Measurements from ENCODE around the gene DOCK6.

Gene DOCK6

DNA sequence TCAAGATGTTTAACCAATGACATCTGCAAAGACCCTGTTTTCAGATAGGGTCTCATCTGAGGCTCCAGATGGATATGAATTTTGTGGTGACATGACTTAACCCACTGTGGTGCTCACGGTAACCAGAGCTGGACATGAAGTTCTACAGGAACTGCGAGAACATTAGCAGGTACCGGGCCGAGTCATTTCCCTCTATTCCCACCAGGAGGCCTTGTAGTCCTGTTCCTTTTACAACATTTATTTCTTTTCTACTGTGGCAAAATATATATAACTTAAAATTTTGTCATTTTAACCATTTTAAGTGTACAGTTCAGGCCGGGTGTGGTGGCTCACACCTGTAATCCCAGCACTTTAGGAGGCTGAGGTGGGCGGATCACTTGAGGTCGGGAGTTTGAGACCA, 26.0 kb upstream of the DOCK6 start:
- Mint-ChIP-seq H3K36me3 (no peaks in the 10 kb centered on the region), H3K4me1 (no peaks in the 10 kb centered on the region), H3K27me3 (peaks cover 33% of the 10 kb centered on the region), H3K4me3 (no peak overlapping the region), H3K9me3 (no peaks in the 10 kb centered on the region), H3K27ac (no peak overlapping the region)
- no peak for ATAC-seq

DNA sequence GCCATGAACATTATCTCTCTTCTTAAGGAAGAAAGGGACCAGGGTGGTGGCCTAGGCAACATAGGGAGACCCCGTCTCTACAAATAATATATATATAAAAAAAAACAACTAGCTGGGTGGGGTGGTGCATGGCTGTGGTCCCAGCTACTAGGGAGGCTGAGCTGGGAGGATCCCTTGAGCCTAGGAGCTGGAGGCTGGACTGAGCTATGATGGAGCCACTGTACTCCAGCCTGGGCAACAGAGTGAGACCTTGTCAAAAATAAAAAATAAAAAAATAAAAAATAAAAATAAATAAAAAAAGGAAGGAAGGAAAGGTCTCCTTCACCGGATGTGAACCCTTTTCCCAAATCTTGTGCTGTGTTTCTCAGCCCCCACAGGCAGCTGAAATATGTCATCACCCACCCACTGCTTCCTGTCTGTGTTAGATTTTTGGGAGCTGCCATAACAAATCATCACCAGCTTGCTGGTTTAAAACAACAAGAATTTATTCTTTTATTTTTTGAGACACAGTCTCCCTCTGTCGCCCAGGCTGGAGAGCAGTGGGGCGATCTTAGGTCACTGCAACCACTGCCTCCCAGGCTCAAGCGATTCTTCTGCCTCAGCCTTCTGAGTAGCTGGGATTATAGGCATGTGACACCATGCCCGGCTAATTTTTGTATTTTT, 24.1 kb upstream of the DOCK6 start:
- no peak for ATAC-seq
- no peaks in the 10 kb centered on the region for H3K36me3 Mint-ChIP-seq
- no peaks in the 10 kb centered on the region for H3K4me1 Mint-ChIP-seq
- H3K27me3 Mint-ChIP-seq = peaks cover 39% of the 10 kb centered on the region
- no peak overlapping the region for H3K4me3 Mint-ChIP-seq
- no peak overlapping the region for H3K27ac Mint-ChIP-seq
- no peaks in the 10 kb centered on the region for H3K9me3 Mint-ChIP-seq

DNA sequence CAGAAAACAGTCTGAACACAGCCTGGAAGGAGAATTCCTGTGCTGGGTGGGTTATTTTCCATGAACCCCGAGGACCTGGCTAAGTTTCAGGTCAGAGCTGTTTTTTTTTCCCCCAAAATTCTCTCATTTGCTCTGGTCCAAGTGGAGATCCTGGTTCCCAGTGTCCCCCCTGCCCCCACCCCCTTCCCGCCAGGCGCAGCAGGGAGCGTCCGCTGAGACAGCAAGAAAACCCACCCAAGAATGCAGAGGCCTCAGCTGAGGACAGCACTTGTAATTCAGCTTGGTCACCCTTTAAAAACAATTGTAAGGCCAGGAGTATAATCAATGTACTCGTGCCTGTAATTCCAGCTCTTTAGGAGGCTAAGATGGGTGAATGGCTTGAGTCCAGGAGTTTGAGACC, 22.2 kb upstream of the DOCK6 start:
- Mint-ChIP-seq H3K4me1 (peaks cover 5% of the 10 kb centered on the region), H3K36me3 (no peaks in the 10 kb centered on the region), H3K27me3 (peaks cover 38% of the 10 kb centered on the region), H3K4me3 (no peak overlapping the region), H3K9me3 (no peaks in the 10 kb centered on the region), H3K27ac (no peak overlapping the region)
- no peak for ATAC-seq

DNA sequence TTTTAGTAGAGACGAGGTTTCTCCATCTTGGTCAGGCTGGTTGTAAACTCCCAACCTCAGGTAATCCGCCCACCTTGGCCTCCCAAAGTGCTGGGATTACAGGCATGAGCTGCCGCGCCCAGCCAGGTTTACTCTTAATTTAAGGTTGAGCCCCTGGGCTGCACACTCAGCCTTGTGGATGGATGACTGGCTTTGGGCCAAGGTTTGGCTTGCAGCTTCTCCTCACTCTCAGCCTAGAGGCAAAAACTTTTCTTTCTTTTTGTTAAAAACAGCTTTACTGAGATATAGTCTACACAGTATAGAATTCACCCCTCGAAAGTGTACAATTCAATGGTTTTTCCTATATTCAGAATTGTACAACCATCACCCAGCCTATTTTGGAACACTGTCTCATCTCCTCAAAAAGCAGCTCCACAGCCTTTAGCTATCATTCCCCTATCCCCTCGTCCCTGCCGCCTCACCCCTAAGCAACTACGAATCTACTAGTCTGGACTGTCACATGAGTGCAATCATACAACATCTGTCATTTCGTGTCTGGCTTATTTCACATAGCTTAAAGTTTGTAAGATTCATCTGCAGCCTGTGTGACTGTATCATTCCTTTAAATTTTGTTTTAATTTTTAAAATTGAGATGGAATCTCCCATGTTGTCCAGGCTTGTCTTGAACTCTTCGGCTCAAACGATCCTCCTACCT, 19.2 kb upstream of the DOCK6 start:
- no peaks in the 10 kb centered on the region for H3K9me3 Mint-ChIP-seq
- H3K36me3 Mint-ChIP-seq = no peaks in the 10 kb centered on the region
- peaks cover 9% of the 10 kb centered on the region for H3K27me3 Mint-ChIP-seq
- H3K4me3 Mint-ChIP-seq = no peak overlapping the region
- ATAC-seq = no peak
- H3K27ac Mint-ChIP-seq = no peak overlapping the region
- H3K4me1 Mint-ChIP-seq = peaks cover 7% of the 10 kb centered on the region

DNA sequence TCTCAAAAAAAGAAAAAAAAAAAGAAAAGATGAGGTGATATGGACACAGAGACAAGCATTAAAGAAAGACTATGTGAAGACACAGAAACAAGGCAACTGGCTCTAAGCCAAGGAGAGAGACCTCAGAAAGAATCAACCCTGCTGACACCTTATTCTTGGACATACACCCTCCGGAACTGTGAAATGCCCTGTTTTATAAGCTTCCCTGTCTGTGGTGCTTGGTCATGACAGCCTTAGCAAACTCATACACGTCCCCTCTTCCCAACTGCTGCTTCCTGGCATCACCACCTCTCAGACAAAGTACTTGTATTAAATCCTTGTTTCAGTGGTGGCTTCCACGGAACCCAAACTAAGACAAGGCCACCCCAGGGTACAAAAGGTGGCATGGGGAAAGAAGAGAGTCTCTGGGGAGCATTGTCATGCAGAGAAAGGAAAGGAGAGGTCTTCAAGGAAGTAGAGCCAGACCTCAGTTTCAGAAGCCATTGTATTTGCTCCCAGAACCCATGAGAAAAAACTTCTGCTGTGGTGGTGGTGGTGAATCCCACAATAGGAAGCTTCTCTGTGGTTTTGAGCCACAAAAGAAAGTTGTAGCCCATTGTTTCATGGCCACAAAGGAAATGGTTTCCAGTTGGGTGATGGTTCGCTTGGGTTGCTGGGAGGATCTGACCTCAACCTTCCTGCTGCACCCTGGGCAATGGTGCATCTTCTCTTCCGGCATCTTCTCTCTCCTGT, 17.3 kb upstream of the DOCK6 start:
- ATAC-seq = no peak
- Mint-ChIP-seq H3K27ac (no peak overlapping the region), H3K4me3 (no peak overlapping the region), H3K36me3 (no peaks in the 10 kb centered on the region), H3K27me3 (peaks cover 18% of the 10 kb centered on the region), H3K9me3 (no peaks in the 10 kb centered on the region), H3K4me1 (peaks cover 7% of the 10 kb centered on the region)

DNA sequence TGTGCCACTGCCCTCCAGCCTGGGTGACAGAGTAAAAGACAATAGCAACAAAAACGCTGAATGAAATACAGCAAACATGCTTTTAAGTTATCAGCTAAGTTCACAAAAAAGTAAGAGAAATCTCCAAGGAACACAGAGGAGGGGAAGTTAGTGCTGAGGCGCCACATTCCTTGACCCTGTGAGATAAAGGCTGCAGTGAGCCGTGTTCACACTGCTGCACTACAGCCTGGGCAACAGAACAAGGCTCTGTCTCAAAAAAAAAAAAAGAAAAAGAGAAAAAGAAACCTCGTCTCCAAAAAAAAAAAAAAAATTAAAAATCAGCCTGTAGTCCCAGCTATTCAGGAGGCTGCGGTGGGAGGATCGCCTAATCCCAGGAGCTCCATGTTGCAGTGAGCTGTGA, 16.3 kb upstream of the DOCK6 start:
- ATAC-seq = no peak
- peaks cover 7% of the 10 kb centered on the region for H3K4me1 Mint-ChIP-seq
- H3K36me3 Mint-ChIP-seq = no peaks in the 10 kb centered on the region
- peaks cover 25% of the 10 kb centered on the region for H3K27me3 Mint-ChIP-seq
- no peak overlapping the region for H3K27ac Mint-ChIP-seq
- H3K4me3 Mint-ChIP-seq = no peak overlapping the region
- H3K9me3 Mint-ChIP-seq = no peaks in the 10 kb centered on the region

DNA sequence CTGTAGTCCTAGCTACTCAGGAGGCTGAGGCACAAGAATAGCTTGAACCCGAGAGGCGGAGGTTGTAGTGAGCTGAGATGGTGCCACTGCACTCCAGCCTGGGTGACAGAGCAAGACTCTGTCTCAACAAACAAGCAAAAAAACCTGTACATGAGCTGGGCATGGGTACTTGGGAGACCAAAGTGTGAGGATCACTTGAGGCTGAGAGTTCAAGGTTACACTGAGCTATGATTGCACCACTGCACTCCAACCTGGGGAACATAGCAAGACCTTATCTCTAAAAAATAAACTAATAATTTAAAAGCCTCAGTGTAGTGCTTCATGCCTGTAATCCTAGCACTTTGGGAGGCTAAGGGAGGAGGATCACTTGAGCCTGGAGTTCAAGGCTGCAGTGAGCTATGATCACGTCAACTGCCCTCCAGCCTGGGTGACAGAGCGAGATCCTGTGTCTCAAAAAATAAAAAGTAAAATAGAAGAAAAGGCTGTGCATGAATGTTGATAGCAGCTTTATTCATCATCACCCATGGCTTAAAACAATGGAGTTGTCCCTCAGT, 12.3 kb upstream of the DOCK6 start:
- H3K27me3 Mint-ChIP-seq = peaks cover 26% of the 10 kb centered on the region
- no peak overlapping the region for H3K27ac Mint-ChIP-seq
- peaks cover 3% of the 10 kb centered on the region for H3K4me1 Mint-ChIP-seq
- ATAC-seq = no peak
- H3K9me3 Mint-ChIP-seq = no peaks in the 10 kb centered on the region
- no peak overlapping the region for H3K4me3 Mint-ChIP-seq
- no peaks in the 10 kb centered on the region for H3K36me3 Mint-ChIP-seq

DNA sequence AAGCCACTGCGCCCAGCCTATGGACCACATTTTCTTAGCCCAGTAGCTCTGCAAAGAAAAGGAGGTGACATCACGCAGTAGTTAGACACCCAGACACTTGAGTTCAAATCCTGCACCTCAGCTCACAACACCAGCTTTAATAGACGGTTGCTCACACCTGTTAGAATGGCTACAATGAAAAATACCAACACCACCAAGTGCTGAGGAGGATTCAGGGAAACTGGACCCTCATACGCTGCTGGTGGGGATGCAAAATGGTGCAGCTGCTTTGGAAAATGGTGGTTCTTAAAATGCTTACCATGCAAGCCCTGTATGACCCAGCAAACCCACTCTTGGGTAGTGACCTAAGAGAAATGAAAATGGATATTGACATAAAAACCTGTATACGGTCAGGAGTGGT, 11.7 kb upstream of the DOCK6 start:
- Mint-ChIP-seq H3K27ac (no peak overlapping the region), H3K4me1 (no peaks in the 10 kb centered on the region), H3K27me3 (peaks cover 32% of the 10 kb centered on the region), H3K36me3 (no peaks in the 10 kb centered on the region), H3K9me3 (no peaks in the 10 kb centered on the region), H3K4me3 (no peak overlapping the region)
- no peak for ATAC-seq

DNA sequence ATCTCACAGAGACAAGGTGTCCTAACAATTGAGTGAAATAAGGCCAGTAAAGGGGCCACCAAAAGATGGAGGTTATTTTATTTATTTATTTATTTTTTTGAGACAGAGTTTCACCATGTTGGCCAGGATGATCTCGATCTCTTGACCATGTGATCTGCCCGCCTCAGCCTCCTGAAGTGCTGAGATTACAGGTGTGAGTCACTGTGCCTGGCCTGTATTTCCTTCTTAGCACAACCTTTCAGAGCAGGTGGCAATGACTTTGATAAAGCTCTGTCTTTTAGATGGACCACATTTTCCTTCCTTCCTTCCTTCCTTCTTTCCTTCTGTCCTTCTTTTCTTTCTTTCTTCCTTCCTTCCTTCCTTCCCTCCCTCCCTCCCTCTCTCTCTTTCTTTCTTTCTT, 11.0 kb upstream of the DOCK6 start:
- Mint-ChIP-seq H3K4me3 (no peak overlapping the region), H3K9me3 (no peaks in the 10 kb centered on the region), H3K36me3 (no peaks in the 10 kb centered on the region), H3K27me3 (peaks cover 39% of the 10 kb centered on the region), H3K27ac (no peak overlapping the region), H3K4me1 (no peaks in the 10 kb centered on the region)
- ATAC-seq = no peak

DNA sequence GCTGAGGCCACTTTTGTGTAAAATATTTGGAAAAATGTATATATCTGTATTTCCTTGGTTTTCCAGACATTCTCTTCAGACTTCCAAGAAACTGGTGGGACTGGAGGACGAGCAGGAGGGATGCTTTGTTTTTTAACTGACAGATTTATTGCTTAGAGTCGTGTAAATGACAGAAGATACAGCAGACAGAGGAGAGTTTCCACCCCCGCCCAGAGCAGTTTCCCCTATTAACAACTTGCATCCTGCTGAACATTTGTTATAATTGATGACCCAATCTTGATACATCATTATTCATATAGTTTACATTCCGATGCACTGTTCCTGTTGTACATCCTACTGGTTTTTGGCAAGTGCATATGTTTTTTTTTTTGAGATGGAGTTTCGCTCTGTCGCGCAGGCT, 7.1 kb upstream of the DOCK6 start:
- Mint-ChIP-seq H3K36me3 (no peaks in the 10 kb centered on the region), H3K9me3 (no peaks in the 10 kb centered on the region), H3K4me3 (no peak overlapping the region), H3K27ac (no peak overlapping the region), H3K27me3 (peaks cover 58% of the 10 kb centered on the region), H3K4me1 (peaks cover 6% of the 10 kb centered on the region)
- ATAC-seq = no peak

DNA sequence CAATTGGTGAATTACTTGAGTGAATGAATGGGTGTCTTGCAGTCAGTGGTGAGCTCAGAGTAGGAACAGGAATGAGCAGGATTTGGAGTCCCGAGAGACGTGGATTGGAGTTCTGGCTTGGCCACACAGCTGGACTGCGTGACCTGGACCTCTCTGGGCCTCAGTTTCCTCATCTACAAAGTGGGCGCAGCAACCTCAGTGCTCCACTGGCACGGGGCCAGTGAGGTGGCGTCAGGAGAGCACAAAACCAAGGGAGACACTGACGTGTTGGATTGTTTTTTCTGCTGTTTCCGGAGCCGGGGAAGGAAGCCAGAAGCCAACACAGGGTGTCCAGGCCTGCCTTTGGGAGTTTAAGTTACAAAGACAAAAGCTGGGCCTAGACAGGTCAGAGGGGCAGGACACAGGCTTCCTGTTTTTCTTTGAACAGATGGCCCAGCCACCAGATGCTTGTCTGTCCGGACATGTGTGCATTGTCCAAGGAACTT, 6.5 kb upstream of the DOCK6 start:
- ATAC-seq = no peak
- Mint-ChIP-seq H3K27me3 (peaks cover 57% of the 10 kb centered on the region), H3K27ac (no peak overlapping the region)

DNA sequence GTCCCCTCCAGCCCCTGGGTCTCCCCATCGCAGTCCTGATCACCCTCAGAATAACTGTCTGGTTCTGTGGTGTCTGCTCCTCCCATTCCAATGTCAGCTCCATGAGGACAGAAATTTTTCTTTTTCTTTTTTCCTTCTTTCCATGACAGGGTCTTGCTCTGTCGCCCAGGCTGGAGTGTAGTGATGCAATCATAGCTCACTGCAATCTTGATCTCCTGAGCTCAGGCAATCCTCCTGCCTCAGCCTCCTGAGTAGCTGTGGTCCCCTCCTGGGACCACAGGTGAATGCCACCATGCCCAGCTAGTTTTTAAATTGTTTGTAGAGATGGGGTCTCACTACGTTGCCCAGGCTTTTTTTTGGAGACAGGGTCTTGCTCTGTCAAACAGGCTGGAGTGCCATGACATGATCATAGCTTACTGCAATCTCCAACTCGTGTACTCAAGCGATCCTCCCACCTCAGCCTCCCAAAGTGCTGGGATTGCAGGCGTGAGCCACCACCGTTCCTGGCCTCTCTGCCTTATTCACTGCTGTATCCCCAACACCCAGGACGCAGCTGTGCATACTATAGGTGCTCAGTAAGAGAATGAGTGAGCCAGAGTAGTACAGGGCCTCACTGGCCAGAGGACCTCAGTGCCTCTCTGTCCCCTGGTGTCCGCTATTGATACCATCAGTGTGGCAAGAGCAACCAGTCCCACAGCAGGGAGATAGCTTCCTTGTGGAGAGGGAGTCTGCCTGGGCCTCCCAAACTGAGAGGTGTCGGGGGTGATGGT, 5.2 kb upstream of the DOCK6 start:
- ATAC-seq = no peak
- Mint-ChIP-seq H3K27me3 (peaks cover 50% of the 10 kb centered on the region), H3K36me3 (no peaks in the 10 kb centered on the region), H3K27ac (no peak overlapping the region), H3K4me3 (no peak overlapping the region), H3K9me3 (no peaks in the 10 kb centered on the region), H3K4me1 (peaks cover 8% of the 10 kb centered on the region)

More for the DNA sequence above, 6.5 kb upstream of the DOCK6 start:
- H3K9me3 Mint-ChIP-seq = no peaks in the 10 kb centered on the region
- peaks cover 8% of the 10 kb centered on the region for H3K4me1 Mint-ChIP-seq
- H3K4me3 Mint-ChIP-seq = no peak overlapping the region
- no peaks in the 10 kb centered on the region for H3K36me3 Mint-ChIP-seq

DNA sequence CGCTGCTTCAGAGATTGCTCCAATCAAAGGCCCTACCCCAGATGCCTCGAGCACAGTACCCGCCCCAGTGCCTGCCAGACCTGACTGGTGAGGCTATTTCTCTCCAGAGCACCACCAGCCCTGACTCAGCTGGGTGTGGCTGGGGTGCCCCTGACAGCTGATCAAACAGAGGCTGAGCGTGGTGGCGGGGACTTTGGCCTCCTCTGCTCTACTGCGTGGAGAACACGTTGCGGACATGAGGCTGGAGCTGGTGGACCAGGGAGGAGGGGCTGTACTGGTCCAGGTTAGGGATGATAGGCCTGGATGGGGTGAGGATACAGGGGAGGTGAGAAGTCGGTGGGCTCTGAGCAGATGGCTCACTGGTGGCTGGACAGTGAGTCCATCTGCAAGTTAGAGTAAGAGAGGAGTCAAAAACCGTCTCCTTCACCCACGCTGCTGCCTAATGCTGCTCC, 3.5 kb upstream of the DOCK6 start:
- Mint-ChIP-seq H3K4me1 (peaks cover 13% of the 10 kb centered on the region), H3K27me3 (peaks cover 50% of the 10 kb centered on the region), H3K27ac (no peak overlapping the region), H3K4me3 (no peak overlapping the region), H3K9me3 (no peaks in the 10 kb centered on the region), H3K36me3 (no peaks in the 10 kb centered on the region)
- peak; percentile 4 for ATAC-seq

DNA sequence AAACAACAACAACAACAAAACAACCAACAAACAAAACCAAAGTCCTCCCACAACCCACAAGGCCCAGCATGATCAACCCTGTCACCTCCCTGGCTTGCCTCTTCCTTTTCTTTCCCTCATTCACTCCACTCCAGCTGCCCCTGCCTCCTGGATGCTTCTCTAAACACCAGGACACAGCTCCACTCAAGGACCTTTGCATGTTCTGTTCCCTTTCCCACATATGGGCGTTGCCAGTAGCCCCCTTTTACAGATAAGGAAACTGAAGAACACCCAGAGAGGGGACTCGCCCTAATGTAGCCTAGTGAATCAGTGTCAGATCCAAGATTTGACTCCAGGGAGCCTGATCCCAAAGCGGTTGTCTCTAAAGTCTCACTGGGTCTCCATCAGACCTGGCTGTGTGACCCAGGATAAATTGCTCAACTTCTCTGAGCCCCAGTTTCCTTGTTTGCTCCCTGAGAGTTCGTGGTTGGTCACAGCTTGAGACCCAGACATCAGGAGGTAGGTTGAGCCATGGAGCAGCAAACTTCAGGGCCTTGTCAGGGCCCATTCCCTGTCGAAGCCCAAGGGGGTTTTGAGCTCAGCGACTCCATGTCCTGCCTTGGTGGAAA, 3.0 kb upstream of the DOCK6 start:
- Mint-ChIP-seq H3K27ac (no peak overlapping the region), H3K4me1 (peaks cover 13% of the 10 kb centered on the region), H3K36me3 (no peaks in the 10 kb centered on the region), H3K27me3 (peaks cover 50% of the 10 kb centered on the region), H3K4me3 (no peak overlapping the region), H3K9me3 (no peaks in the 10 kb centered on the region)
- ATAC-seq = no peak
